BE2C (cell line): ENCODE measurements around the gene CRHBP.
"Not testable (repeated sequence)": the region's sequence is repeated elsewhere in the genome, so short reads cannot be mapped to it uniquely, and the experiment has no call there.

Experiments used
- DNase-seq: peaks from one replicate; pipeline ENCODE4 v3.0.0-alpha.2; 2020
- H3K27me3 ChIP-seq: fragments of 250-450 bp; sonication (Bioruptor Pico); 2 replicates; pipeline ENCODE4 v1.5.1; 2020; ENCODE audit warnings: mild to moderate bottlenecking
- H3K36me3 ChIP-seq: fragments of 250-450 bp; sonication (Bioruptor Pico); 2 replicates; pipeline ENCODE4 v1.5.1; 2020; ENCODE audit warnings: mild to moderate bottlenecking
- H3K4me1 ChIP-seq: fragments of 250-450 bp; sonication (Bioruptor Pico); 2 replicates; pipeline ENCODE4 v1.5.1; 2020
- H3K4me3 ChIP-seq: 2 replicates; pipeline ENCODE4 v1.5.1; 2011; ENCODE audit warnings: low read depth, low read length
- H3K9me3 ChIP-seq: fragments of 250-450 bp; sonication (Bioruptor Pico); 2 replicates; pipeline ENCODE4 v1.5.1; 2020
- TF ChIP-seq, protein P1 (sequence below): IDR thresholded peaks from 2 replicates; pipeline ENCODE4 v1.5.1; 2012; ENCODE audit warnings: mild to moderate bottlenecking, low read depth, low read length

Gene CRHBP

DNA sequence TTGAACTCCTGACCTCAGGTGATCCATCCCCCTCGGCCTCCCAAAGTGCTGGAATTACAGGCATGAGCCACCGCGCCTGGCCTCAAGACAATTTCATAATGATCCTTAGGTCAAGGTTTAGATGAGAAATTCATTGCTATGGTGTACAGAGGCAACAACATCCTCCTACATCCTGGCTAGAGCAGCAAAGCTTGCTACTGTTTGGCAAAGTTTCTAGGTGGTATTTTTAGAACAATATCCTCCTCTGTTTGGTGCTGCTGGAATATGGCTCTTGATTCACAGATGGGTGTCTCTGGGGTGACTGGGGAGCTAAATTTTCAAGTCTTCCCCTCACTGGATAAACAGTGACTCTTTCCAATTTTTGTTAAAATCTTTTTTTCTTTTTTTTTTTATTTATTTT lies 30.6 kb downstream of the CRHBP start:
- Histone ChIP-seq H3K27me3 (no peaks in the 10 kb centered on the region; the same call in 1 of the 2 replicates), H3K9me3 (no peaks in the 10 kb centered on the region), H3K4me3 (no peak overlapping the region), H3K36me3 (no peaks in the 10 kb centered on the region), H3K4me1 (no peaks in the 10 kb centered on the region)
- DNase-seq: no peak
- TF ChIP-seq, protein P1, sequence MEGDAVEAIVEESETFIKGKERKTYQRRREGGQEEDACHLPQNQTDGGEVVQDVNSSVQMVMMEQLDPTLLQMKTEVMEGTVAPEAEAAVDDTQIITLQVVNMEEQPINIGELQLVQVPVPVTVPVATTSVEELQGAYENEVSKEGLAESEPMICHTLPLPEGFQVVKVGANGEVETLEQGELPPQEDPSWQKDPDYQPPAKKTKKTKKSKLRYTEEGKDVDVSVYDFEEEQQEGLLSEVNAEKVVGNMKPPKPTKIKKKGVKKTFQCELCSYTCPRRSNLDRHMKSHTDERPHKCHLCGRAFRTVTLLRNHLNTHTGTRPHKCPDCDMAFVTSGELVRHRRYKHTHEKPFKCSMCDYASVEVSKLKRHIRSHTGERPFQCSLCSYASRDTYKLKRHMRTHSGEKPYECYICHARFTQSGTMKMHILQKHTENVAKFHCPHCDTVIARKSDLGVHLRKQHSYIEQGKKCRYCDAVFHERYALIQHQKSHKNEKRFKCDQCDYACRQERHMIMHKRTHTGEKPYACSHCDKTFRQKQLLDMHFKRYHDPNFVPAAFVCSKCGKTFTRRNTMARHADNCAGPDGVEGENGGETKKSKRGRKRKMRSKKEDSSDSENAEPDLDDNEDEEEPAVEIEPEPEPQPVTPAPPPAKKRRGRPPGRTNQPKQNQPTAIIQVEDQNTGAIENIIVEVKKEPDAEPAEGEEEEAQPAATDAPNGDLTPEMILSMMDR: no peak

DNA sequence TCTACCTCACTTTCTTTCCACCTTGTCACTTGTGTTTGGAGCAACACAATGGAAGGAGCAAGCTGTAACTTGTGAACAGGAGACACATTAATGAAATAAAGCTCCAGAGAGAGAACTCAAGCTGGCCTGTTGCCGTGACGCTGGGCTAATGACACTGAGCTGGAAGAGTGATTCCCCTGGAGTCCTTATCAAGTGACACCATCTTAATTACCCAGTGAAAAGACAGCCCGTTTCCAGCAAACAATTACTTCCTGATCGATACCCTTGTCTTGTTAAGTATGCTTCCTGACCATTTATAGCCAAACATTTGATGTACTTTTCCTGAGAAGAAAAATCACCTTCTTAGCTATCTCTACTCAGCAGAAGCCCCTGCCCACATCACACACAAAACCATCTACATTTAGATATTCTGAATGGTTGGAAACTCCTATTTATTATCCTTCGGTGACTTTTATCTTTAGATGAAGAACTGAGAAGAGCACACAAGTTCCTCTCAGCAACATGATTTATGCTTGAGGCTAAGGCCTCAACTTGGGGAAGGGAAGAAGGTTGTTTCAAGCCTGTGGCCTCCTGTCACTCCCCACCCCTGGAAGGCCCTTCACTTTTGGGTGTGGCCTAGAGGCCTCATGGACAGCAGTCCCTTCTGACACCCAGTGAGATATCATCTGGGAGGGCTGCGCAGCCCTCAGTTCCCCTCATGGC lies 34.1 kb downstream of the CRHBP start:
- no peak for DNase-seq
- TF ChIP-seq, protein P1: no peak
- Histone ChIP-seq H3K27me3 (peaks cover 11% of the 10 kb centered on the region), H3K4me3 (no peak overlapping the region), H3K9me3 (no peaks in the 10 kb centered on the region), H3K36me3 (no peaks in the 10 kb centered on the region), H3K4me1 (no peaks in the 10 kb centered on the region)

DNA sequence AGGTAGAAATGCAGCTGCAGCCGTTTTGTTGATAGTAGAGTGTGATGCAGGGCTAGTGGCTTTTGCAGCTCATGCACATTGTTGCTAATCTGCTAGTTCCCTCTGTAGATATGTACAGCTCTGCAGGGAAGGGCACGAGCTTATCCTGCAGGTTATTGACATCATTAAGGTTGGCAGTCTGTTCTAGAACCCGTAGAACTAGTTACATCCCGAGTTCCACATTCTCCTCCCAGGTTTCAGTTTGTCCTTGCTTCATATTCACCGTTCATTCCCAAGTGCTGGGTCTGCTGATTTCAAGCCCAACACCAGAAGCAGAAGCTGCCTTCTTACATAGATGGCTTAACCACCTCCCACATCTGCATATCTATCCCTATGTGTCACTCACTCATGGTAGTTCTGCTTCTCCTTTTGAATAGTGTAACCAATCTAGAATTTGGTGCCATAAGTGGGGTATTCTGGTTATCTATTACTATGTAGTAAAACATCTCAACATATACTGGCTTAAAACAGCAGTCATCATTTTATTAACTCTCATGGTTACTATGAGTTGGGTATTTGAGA lies 38.1 kb downstream of the CRHBP start:
- no peaks in the 10 kb centered on the region for H3K36me3 ChIP-seq
- no peak for DNase-seq
- H3K9me3 ChIP-seq: no peaks in the 10 kb centered on the region

GRCh38 chr5:76993436-76993835 lies 40.6 kb downstream of the CRHBP start:
- not testable (repeated sequence) for H3K9me3 ChIP-seq, H3K4me3 ChIP-seq, H3K36me3 ChIP-seq, H3K4me1 ChIP-seq, DNase-seq
- H3K27me3 ChIP-seq: peaks cover 16% of the 10 kb centered on the region

More for the DNA sequence above, 38.1 kb downstream of the CRHBP start:
- TF ChIP-seq, protein P1: no peak
- H3K4me3 ChIP-seq: no peak overlapping the region
- H3K27me3 ChIP-seq: peaks cover 16% of the 10 kb centered on the region
- no peaks in the 10 kb centered on the region for H3K4me1 ChIP-seq

- no peak overlapping the region for H3K4me3 ChIP-seq
- H3K27me3 ChIP-seq: peaks cover 16% of the 10 kb centered on the region
- H3K36me3 ChIP-seq: no peaks in the 10 kb centered on the region
- no peak for DNase-seq
- no peaks in the 10 kb centered on the region for H3K4me1 ChIP-seq
- TF ChIP-seq, protein P1: no peak
- no peaks in the 10 kb centered on the region for H3K9me3 ChIP-seq
Observed at GRCh38 chr5:76994337-76994736, 41.5 kb downstream of the CRHBP start.

DNA sequence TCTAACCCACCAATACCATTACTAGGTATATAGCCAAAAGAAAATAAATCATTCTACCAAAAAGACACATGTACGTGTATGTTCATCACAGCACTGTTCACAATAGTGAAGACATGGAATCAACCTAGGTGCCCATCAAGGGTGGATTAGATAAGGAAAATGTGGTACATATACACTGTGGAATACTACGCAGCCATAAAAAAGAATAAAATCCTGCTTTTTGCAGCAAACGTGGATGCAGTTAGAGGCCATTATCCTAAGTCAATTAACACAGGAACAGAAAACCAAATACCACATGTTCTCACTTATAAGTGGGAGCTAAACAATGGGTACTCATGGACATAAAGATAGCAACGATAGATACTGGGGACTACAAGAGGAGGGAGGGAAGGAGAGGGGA lies 45.4 kb downstream of the CRHBP start:
- H3K27me3 ChIP-seq: peaks cover 28% of the 10 kb centered on the region
- not testable (repeated sequence) for H3K4me3 ChIP-seq, DNase-seq, H3K4me1 ChIP-seq, H3K36me3 ChIP-seq, H3K9me3 ChIP-seq

DNA sequence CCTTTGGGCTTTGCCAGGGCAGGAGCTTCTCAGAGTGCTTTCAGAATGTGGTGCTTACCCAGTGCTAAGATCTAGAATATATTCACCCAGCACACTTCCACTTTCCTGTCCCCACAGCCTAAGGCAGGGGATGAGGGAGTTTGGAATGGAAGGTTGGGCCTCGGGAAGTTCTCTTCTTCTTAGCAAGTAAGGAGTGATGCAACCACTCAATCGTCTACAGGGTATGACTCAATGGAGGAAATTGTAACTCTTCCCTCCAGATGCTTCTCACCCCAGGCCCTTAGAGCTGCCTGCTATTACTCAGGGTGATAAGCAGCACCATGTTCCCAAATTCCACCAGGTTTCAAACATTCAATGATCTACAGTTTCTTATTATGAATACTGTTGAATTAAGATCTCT lies 46.6 kb downstream of the CRHBP start:
- Histone ChIP-seq H3K36me3 (no peaks in the 10 kb centered on the region), H3K4me1 (no peaks in the 10 kb centered on the region), H3K27me3 (peaks cover 40% of the 10 kb centered on the region), H3K4me3 (no peak overlapping the region), H3K9me3 (0 out of 2 replicates have a peak, but pooled peaks cover 2% of the 10 kb centered on the region)
- no peak for DNase-seq
- TF ChIP-seq, protein P1: no peak
